GM12875 (cell line): ENCODE measurements around the gene DYTN.
"Not testable (repeated sequence)": the region's sequence is repeated elsewhere in the genome, so short reads cannot be mapped to it uniquely, and the experiment has no call there.

Experiments used
- H3K4me3 ChIP-seq: one replicate; pipeline ENCODE4 v1.5.1; 2011; ENCODE audit warnings: low read depth, low read length, control low read depth
- CTCF ChIP-seq: IDR thresholded peaks from 2 replicates; pipeline ENCODE4 v1.5.1; 2011; ENCODE audit warnings: low read depth, mild to moderate bottlenecking, control low read depth, inconsistent platforms, low read length, moderate library complexity, borderline replicate concordance; ENCODE audit not compliant: insufficient read depth

DYTN gene

GRCh38 chr2:206716623-206717022 is 1.6 kb downstream of the DYTN start:
- no peak overlapping the region for H3K4me3 ChIP-seq
- no peak for TF ChIP-seq CTCF

GRCh38 chr2:206715183-206715582 is 3.0 kb downstream of the DYTN start:
- H3K4me3 ChIP-seq = not testable (repeated sequence)

GRCh38 chr2:206713746-206714145 is 4.5 kb downstream of the DYTN start:
- no peak for TF ChIP-seq CTCF

DNA sequence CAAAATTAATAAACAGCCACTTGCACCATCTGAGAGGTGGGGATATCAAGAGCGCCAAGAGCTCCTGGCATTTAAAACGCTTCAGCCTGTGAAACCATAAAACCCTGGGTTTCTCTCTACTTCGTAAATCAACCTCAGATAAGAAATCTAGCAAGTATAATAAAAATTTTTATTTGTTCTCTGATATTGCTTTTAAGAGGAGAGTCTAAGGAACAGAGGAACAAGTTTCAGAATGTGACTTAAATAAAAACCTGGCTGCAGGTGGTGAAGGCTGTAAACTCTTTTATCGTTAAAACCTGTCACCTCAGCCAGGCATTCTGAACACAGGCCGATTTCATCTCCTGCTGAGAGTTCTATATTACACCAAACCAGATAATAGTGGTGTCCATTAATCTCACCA is 9.9 kb downstream of the DYTN start:
- TF ChIP-seq CTCF = no peak
- no peak overlapping the region for H3K4me3 ChIP-seq

More at GRCh38 chr2:206713746-206714145, 4.5 kb downstream of the DYTN start:
- no peak overlapping the region for H3K4me3 ChIP-seq

- H3K4me3 ChIP-seq = no peak overlapping the region
- TF ChIP-seq CTCF = no peak
Measured at GRCh38 chr2:206707164-206707701, 11.0 kb downstream of the DYTN start.

DNA sequence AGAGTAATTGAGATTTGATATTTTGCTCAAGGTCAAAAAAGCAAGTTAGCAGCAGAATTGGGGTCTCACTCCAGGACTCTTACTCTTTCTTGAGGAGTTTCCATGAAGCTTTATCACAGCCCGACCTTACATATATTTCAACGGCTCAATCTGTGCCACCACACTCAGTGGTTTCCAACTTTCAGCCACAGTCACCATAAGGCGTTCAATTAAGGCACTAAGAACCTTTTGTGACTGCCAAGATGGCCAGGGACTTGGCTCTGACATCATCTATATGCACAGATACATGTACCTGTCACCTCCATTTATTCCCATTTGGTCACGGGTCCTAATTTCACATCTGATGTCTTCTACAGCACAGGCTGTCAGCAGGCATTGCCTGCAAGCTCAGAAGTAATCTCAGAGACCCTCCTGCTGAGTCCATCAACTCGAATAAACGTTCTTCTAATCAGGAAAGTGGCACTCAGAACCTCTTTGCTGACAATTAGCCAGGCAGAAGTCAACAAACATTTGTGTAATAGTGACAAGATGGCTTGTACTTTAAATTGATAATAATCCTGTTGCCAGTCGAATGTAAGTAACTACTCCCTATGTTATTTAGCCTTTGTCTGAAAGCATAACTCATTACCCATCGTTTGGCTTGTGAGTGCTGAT is 16.1 kb downstream of the DYTN start:
- H3K4me3 ChIP-seq = no peak overlapping the region
- TF ChIP-seq CTCF = no peak

- no peak overlapping the region for H3K4me3 ChIP-seq
- TF ChIP-seq CTCF = no peak
Measured at GRCh38 chr2:206700156-206700555, 18.0 kb downstream of the DYTN start.
